Gastrocnemius medialis (tissue), 4 donors: ENCODE measurements around the gene PHF13.
A peak's percentile ranks its signal among the peaks of the same experiment; 100 is the strongest.

Source experiments
- POLR2A ChIP-seq, 2 donors: fragments of 450-650 bp; IDR thresholded peaks; one replicate each; pipeline ENCODE4 v1.6.1; 2017; ENCODE audit warnings: antibody characterized with exemption in 2 of 2, mild to moderate bottlenecking in 2 of 2, moderate library complexity in 2 of 2
- TF ChIP-seq, protein P1 (sequence below), 5 experiments: fragments of 450-650 bp in 3 of 5; fragments of 200-600 bp in 2 of 5; sonication (generic) in 2 of 5; IDR thresholded peaks in 4 of 5; conservative IDR thresholded peaks in 1 of 5; 1 replicate in 4 of 5; 2 replicates in 1 of 5; pipeline ENCODE4 v1.5.1; 2016 to 2019; ENCODE audit warnings: antibody characterized with exemption in 5 of 5, mild to moderate bottlenecking in 3 of 5, moderate library complexity in 3 of 5

GRCh38 chr1:6599141-6599975, 14.2 kb upstream of the PHF13 start:
- TF ChIP-seq, protein P1, sequence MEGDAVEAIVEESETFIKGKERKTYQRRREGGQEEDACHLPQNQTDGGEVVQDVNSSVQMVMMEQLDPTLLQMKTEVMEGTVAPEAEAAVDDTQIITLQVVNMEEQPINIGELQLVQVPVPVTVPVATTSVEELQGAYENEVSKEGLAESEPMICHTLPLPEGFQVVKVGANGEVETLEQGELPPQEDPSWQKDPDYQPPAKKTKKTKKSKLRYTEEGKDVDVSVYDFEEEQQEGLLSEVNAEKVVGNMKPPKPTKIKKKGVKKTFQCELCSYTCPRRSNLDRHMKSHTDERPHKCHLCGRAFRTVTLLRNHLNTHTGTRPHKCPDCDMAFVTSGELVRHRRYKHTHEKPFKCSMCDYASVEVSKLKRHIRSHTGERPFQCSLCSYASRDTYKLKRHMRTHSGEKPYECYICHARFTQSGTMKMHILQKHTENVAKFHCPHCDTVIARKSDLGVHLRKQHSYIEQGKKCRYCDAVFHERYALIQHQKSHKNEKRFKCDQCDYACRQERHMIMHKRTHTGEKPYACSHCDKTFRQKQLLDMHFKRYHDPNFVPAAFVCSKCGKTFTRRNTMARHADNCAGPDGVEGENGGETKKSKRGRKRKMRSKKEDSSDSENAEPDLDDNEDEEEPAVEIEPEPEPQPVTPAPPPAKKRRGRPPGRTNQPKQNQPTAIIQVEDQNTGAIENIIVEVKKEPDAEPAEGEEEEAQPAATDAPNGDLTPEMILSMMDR (IDR thresholded peaks at IDR 0.05 in 4 of 5, conservative IDR thresholded peaks at IDR 0.05 in 1 of 5), result peak in 3 of 5 experiments; percentile 23 to 36 (median 26)
- TF ChIP-seq POLR2A (IDR thresholded peaks at IDR 0.05), result peak; percentile 52 to 57
